Fibroblast of upper back skin (primary cell): ENCODE data around the gene SMG6.
"Not testable (repeated sequence)": the region's sequence is repeated elsewhere in the genome, so short reads cannot be mapped to it uniquely, and the experiment has no call there.

Experiments used
- DNase-seq: peaks from one replicate; pipeline ENCODE4 v3.0.0-alpha.2; 2013

SMG6 gene

GRCh38 chr17:2019723-2020122 lies 283.9 kb downstream of the SMG6 start:
- no peak for DNase-seq

DNA sequence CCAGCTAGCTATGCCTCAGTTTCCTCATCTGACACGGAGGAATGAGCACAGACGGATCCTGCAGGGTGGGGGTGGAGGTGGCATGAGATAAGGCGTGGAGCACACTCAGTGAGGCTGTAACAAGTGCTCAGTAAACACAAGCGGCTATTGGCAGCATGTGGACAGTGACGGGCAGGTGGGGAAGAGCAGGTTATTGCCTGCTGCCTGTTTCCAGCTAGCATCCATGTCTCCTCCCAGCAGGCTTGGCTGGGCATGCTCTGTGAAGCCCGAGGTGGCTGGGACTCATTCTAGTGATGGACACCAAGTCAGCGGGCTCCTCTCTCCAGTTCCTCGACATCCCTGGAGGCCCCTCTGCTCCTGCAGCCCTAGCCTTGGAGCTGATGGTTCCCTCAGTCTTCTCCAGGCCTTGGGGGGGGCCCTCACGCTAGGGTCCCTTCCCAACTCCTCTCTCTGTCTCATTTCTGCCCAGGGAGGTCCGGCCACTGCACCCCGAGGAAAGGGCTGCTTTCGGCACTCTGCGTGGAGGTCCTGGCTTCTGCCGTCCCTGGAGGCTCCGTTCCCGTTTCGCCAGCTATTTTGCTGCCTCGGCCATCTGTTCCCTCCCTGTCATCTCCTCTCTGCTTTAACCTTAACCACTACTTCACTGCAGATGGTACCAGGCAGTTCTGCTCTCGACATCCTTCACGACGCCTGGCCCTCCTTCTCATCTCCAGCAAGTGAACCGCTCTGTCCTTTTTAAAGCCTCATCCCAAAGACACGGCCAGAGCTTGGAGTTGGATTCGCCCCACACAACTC lies 284.7 kb downstream of the SMG6 start:
- no peak for DNase-seq

DNA sequence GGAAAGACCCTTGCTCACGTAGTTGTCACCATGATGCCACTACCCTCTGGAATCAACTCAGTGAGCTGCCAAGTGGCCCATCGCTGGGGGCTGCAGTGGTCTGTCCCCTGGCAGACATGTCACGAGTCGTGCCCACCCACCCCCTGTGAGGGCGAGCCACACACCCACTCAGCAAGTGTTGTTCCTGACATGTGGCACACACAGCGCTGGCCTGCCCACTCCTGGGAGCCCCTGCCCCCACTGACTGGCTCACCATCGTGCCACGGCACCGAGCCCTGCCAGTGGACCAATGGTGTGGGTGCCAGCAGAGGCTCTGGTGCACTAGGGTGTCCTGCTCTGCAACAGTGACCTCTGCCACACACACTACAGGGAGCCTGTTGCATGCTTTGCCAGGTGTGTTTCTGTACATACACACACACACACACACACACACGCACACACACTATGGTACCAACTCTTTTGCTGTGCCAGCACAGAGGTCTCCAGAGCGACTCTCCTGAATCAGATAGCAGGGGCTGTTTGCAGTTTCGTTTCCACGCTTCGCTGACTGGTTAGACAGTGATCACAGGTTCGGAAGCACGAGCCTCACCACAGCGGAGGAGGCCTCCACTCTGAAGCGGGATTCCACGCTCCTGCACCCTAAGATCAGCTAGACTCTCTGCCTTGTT lies 286.2 kb downstream of the SMG6 start:
- DNase-seq = no peak

- no peak for DNase-seq
These were observed 287.1 kb downstream of the SMG6 start for GRCh38 chr17:2016494-2016893.

DNA sequence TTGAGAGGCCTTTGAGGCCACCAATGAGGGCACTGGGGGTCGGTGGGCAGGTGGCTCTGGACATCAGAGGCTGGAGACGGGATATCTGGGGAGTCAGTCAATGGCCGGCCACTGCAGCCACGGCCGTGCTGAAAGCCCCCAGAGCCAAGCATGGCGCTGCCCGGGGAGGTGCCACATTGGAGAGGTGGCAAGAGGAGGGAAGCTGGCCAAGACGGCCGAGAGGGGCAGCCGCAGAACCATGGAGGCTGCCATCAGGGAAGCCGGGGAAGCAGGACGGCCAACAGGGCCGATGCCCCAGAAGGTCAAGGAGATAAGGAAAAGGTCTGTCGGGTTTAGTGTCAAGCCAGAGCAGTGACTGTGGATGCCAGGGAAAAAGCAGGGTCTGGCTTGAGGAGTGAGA lies 288.3 kb downstream of the SMG6 start:
- DNase-seq = no peak

GRCh38 chr17:2013994-2014317 lies 289.6 kb downstream of the SMG6 start:
- no peak for DNase-seq

DNA sequence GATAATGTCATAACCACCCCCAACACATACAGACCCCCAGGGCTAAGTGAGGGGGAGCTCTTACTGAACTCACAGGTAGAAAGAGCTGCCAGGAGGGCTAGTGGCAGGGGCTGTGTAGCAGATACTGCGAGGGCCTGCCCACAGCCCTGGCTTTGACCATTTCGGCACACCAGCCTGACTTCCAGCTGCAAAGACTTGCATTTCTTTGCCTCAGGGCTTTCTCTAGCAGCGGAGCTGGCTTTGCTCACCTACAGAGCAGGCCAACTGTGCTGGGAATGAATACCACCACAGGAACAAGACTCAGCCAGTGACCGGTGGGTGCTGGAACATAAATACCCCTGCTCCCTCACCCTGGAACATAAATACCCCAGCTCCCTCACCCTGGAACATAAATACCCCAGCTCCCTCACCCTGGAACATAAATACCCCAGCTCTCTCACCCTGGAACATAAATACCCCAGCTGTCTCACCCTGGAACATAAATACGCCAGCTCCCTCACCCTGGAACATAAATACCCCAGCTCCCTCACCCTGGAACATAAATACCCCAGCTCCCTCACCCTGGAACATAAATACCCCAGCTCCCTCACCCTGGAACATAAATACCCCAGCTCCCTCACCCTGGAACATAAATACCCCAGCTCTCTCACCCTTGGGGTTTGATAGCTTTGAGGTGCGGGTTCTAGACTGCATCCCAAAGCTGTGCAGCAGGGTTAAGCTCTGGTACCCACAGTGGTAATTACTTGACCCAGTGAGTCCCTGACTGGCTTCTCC lies 290.2 kb downstream of the SMG6 start:
- not testable (repeated sequence) for DNase-seq

DNA sequence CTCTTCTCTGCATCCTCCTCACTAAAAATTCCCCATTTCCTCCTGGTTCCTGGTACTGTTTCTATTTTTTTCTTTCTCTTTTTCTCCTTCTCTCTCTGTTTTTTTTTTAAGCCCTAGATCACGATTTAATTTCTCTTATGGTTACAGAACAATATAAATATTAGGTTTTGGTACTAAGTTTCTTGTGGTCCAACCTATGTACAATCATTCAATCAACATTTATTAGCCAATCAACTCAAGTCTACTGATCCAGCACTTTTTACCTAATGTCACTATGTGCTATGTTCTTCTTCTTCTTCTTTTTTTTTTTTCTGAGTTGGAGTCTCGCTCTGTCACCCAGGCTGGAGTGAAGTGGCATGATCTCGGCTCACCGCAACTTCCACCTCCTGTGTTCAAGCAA lies 291.1 kb downstream of the SMG6 start:
- DNase-seq = no peak

- DNase-seq = peak; percentile 71
These were observed 291.9 kb downstream of the SMG6 start for GRCh38 chr17:2011411-2012371.
